ENCODE data around the gene CXCL9. TPM values are rescaled to one million over a fixed set of nuclear protein-coding genes. Genes with fewer than 3 reads are reported as not detected.

The CXCL9 gene
- polyA plus RNA-seq, 3 donors: 0.46 to 0.95 (median 0.55) TPM

DNA sequence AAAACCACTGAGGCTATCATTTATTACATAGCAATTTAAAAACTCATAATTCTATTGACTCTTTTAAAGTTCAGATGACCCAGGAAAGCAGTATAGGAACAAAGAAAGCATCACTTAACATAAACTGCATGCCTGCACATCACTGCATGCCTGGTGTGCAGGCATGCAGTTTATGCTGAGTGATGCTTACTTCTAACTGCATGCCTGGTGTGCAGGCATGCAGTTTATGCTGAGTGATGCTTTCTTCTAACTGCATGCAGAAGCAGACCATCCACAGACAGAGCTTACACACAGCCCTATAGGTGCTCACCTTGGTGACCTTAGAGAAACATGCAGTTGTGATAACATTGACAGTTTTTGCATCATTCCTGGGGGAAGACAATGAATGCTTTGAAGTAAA, 33.5 kb downstream of the CXCL9 start:
- Histone ChIP-seq H3K27me3 (ENCODE audit: control insufficient read depth in 2 of 2, insufficient read depth in 2 of 2, low read length in 2 of 2) (no peaks in the 10 kb centered on the region), H3K9me3 (replicated peaks in 1 of 2; ENCODE audit: control insufficient read depth in 1 of 2, insufficient read depth in 1 of 2, low read length in 2 of 2) (no peaks in the 10 kb centered on the region), H4K20me1 (ENCODE audit: insufficient read depth, low read length) (no peaks in the 10 kb centered on the region), H2AFZ (ENCODE audit: insufficient read depth, low read depth, low read length, poor library complexity, severe bottlenecking) (no peak overlapping the region), H3K4me3 (replicated peaks in 1 of 3; ENCODE audit: low read depth in 2 of 3, low read length in 3 of 3) (no peak overlapping the region), H3K27ac (ENCODE audit: low read depth in 1 of 2, low read length in 2 of 2) (no peak overlapping the region), H3K79me2 (ENCODE audit: insufficient read depth, low read length) (no peaks in the 10 kb centered on the region), H3K36me3 (replicated peaks in 1 of 2; ENCODE audit: control insufficient read depth in 1 of 2, insufficient read depth in 2 of 2, low read length in 2 of 2) (peaks cover 79 to 89% of the 10 kb centered on the region in 2 donors), H3K4me1 (ENCODE audit: control insufficient read depth in 1 of 2, insufficient read depth in 2 of 2, low read length in 2 of 2) (peaks cover 8 to 9% of the 10 kb centered on the region in 2 donors), H3K9ac (ENCODE audit: insufficient read depth, low read length, poor library complexity, severe bottlenecking) (no peak overlapping the region), H3K4me2 (replicated peaks; ENCODE audit: extremely low read depth, low read length, poor library complexity, severe bottlenecking) (no peak overlapping the region)
- TF ChIP-seq, protein P1, sequence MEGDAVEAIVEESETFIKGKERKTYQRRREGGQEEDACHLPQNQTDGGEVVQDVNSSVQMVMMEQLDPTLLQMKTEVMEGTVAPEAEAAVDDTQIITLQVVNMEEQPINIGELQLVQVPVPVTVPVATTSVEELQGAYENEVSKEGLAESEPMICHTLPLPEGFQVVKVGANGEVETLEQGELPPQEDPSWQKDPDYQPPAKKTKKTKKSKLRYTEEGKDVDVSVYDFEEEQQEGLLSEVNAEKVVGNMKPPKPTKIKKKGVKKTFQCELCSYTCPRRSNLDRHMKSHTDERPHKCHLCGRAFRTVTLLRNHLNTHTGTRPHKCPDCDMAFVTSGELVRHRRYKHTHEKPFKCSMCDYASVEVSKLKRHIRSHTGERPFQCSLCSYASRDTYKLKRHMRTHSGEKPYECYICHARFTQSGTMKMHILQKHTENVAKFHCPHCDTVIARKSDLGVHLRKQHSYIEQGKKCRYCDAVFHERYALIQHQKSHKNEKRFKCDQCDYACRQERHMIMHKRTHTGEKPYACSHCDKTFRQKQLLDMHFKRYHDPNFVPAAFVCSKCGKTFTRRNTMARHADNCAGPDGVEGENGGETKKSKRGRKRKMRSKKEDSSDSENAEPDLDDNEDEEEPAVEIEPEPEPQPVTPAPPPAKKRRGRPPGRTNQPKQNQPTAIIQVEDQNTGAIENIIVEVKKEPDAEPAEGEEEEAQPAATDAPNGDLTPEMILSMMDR (IDR thresholded peaks at IDR 0.05): no peak
- no peak overlapping the region for H3K27ac Mint-ChIP-seq
- H3K9me3 Mint-ChIP-seq: no peaks in the 10 kb centered on the region
- peaks cover 76 to 90% of the 10 kb centered on the region in 2 donors for H3K36me3 Mint-ChIP-seq
- H3K27me3 Mint-ChIP-seq (ENCODE audit: low read depth in 3 of 3): no peaks in the 10 kb centered on the region
- H3K4me3 Mint-ChIP-seq: no peak overlapping the region
- no peak for DNase-seq
- peaks cover 10% of the 10 kb centered on the region for H3K4me1 Mint-ChIP-seq
- intact Hi-C loops (cut with micrococcal nuclease): loop anchor here in 1 of 2 donors (10.0 kb wide), 1 partner anchor 169 kb away; no protein-coding TSS in a partner anchor

DNA sequence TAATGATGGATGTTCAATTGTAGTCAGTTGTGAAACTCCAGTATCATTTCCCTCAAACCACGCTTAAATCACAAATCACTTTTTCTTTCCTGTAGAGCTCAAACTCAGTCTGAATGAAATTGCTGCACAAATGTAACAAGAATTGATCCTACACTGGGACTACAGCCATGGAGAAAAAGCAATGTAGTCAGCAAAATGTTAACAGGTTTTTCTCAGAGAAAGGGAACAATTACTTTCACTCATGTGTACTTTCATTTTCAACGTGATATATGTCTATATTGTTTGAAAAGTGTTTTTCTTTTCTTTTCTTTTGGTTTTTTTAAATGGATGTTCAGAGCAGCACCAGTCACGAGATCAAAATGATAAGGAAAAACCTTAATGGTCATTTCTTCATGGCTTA, 39.2 kb downstream of the CXCL9 start:
- no CpG with 5 or more reads among the region's 3 CpGs for WGBS (ENCODE audit: insufficient coverage)
- Histone ChIP-seq H3K4me3 (replicated peaks in 1 of 3; ENCODE audit: low read depth in 2 of 3, low read length in 3 of 3) (no peak overlapping the region), H3K27ac (ENCODE audit: low read depth in 1 of 2, low read length in 2 of 2) (peak overlapping the region in 1 of 2 donors; percentile 5), H3K4me1 (ENCODE audit: control insufficient read depth in 1 of 2, insufficient read depth in 2 of 2, low read length in 2 of 2) (no peaks in the 10 kb centered on the region), H3K27me3 (ENCODE audit: control insufficient read depth in 2 of 2, insufficient read depth in 2 of 2, low read length in 2 of 2) (no peaks in the 10 kb centered on the region), H2AFZ (ENCODE audit: insufficient read depth, low read depth, low read length, poor library complexity, severe bottlenecking) (no peak overlapping the region), H4K20me1 (ENCODE audit: insufficient read depth, low read length) (no peaks in the 10 kb centered on the region), H3K9me3 (replicated peaks in 1 of 2; ENCODE audit: control insufficient read depth in 1 of 2, insufficient read depth in 1 of 2, low read length in 2 of 2) (peaks cover 9 to 14% of the 10 kb centered on the region in 2 donors), H3K4me2 (replicated peaks; ENCODE audit: extremely low read depth, low read length, poor library complexity, severe bottlenecking) (no peak overlapping the region), H3K36me3 (replicated peaks in 1 of 2; ENCODE audit: control insufficient read depth in 1 of 2, insufficient read depth in 2 of 2, low read length in 2 of 2) (peaks cover 93 to 100% of the 10 kb centered on the region in 2 donors), H3K79me2 (ENCODE audit: insufficient read depth, low read length) (no peaks in the 10 kb centered on the region), H3K9ac (ENCODE audit: insufficient read depth, low read length, poor library complexity, severe bottlenecking) (no peak overlapping the region)
- no peak for DNase-seq
- intact Hi-C loops (cut with micrococcal nuclease): no loop called here
- H3K27ac Mint-ChIP-seq: peak overlapping the region in 1 of 7 donors; percentile 53
- H3K4me1 Mint-ChIP-seq: no peaks in the 10 kb centered on the region
- H3K4me3 Mint-ChIP-seq: no peak overlapping the region
- peaks cover 6 to 14% (median 10%) of the 10 kb centered on the region in 7 donors for H3K9me3 Mint-ChIP-seq
- TF ChIP-seq, protein P1 (IDR thresholded peaks at IDR 0.05): no peak
- H3K27me3 Mint-ChIP-seq (ENCODE audit: low read depth in 3 of 3): no peaks in the 10 kb centered on the region
- H3K36me3 Mint-ChIP-seq: peaks cover 94 to 99% of the 10 kb centered on the region in 2 donors
